Fibroblast of pulmonary artery (primary cell): ENCODE measurements around the gene SH3GL3.
A peak's percentile ranks its signal among the peaks of the same experiment; 100 is the strongest.

Experiments
- DNase-seq: peaks from one replicate; pipeline ENCODE4 v3.0.0-alpha.2; 2010; ENCODE audit warnings: low read depth
- H3K4me3 ChIP-seq: replicated peaks from 2 replicates; pipeline ENCODE4 v1.5.1; 2011; ENCODE audit warnings: low read depth, mild to moderate bottlenecking, control low read depth, low read length, moderate library complexity
- CTCF ChIP-seq: IDR thresholded peaks from 2 replicates; pipeline ENCODE4 v1.5.1; 2011; ENCODE audit warnings: mild to moderate bottlenecking, control low read depth, low read length, inconsistent platforms; ENCODE audit errors: missing control alignments

The SH3GL3 gene

GRCh38 chr15:83422541-83422940 lies 24.6 kb upstream of the SH3GL3 start:
- TF ChIP-seq CTCF: no peak
- DNase-seq: no peak
- H3K4me3 ChIP-seq: no peak overlapping the region

- TF ChIP-seq CTCF: no peak
Measured at GRCh38 chr15:83424101-83424500, 23.0 kb upstream of the SH3GL3 start.

GRCh38 chr15:83430441-83430840 lies 16.7 kb upstream of the SH3GL3 start:
- no peak for TF ChIP-seq CTCF
- H3K4me3 ChIP-seq: no peak overlapping the region
- no peak for DNase-seq

More at GRCh38 chr15:83424101-83424500, 23.0 kb upstream of the SH3GL3 start:
- no peak overlapping the region for H3K4me3 ChIP-seq
- no peak for DNase-seq

- no peak for TF ChIP-seq CTCF
- H3K4me3 ChIP-seq: no peak overlapping the region
- DNase-seq: no peak
Measured at GRCh38 chr15:83431521-83431920, 15.6 kb upstream of the SH3GL3 start.

- no peak overlapping the region for H3K4me3 ChIP-seq
- DNase-seq: no peak
- TF ChIP-seq CTCF: no peak
Measured at GRCh38 chr15:83435202-83435601, 11.9 kb upstream of the SH3GL3 start.

- DNase-seq: no peak
- H3K4me3 ChIP-seq: no peak overlapping the region
- TF ChIP-seq CTCF: no peak
Measured at GRCh38 chr15:83435782-83436181, 11.4 kb upstream of the SH3GL3 start.

GRCh38 chr15:83436513-83437158 lies 10.5 kb upstream of the SH3GL3 start:
- peak; percentile 73 for TF ChIP-seq CTCF
- no peak overlapping the region for H3K4me3 ChIP-seq
- peak; percentile 75 for DNase-seq
